NT2/D1 (cell line): ENCODE measurements around the gene RIMS1.

Experiments
- DNase-seq: peaks from one replicate; pipeline ENCODE4 v3.0.0-alpha.2; 2011; ENCODE audit warnings: low read depth, low spot score
- H3K27me3 ChIP-seq: 2 replicates; pipeline ENCODE4 v1.6.0; 2011; ENCODE audit warnings: mild to moderate bottlenecking; ENCODE audit not compliant: insufficient read length, insufficient read depth
- H3K36me3 ChIP-seq: 2 replicates; pipeline ENCODE4 v1.6.1; 2011; ENCODE audit warnings: mild to moderate bottlenecking, low read length, mixed read lengths; ENCODE audit not compliant: insufficient read depth, insufficient read length
- H3K4me1 ChIP-seq: 2 replicates; pipeline ENCODE4 v1.5.1; 2011; ENCODE audit not compliant: insufficient read depth, insufficient read length
- H3K4me3 ChIP-seq: 2 replicates; pipeline ENCODE4 v1.5.1; 2011; ENCODE audit warnings: low read depth; ENCODE audit not compliant: insufficient read length
- H3K9ac ChIP-seq: 2 replicates; pipeline ENCODE4 v1.6.0; 2011; ENCODE audit warnings: low read depth; ENCODE audit not compliant: insufficient read length
- H3K9me3 ChIP-seq: 2 replicates; pipeline ENCODE4 v1.5.1; 2011; ENCODE audit warnings: mild to moderate bottlenecking, low read length; ENCODE audit not compliant: insufficient read depth
- SUZ12 ChIP-seq: IDR thresholded peaks from 2 replicates; pipeline ENCODE4 v1.6.1; 2011; ENCODE audit not compliant: insufficient read length, insufficient read depth; ENCODE audit errors: extremely low read depth
- YY1 ChIP-seq: IDR thresholded peaks from 2 replicates; pipeline ENCODE4 v1.6.1; 2011; ENCODE audit not compliant: insufficient read length, insufficient read depth
- ZNF274 ChIP-seq: IDR thresholded peaks from 2 replicates; pipeline ENCODE4 v1.6.1; 2011; ENCODE audit warnings: mild to moderate bottlenecking, low read depth, low read length

RIMS1 gene

GRCh38 chr6:72365773-72366172 lies 479.4 kb downstream of the RIMS1 start:
- H3K4me3 ChIP-seq, result no peak overlapping the region
- TF ChIP-seq YY1 (no peak), ZNF274 (no peak), SUZ12 (no peak)
- no peak for DNase-seq

GRCh38 chr6:72367439-72367838 lies 481.1 kb downstream of the RIMS1 start:
- no peak overlapping the region for H3K4me3 ChIP-seq
- no peaks in the 10 kb centered on the region for H3K36me3 ChIP-seq
- no peaks in the 10 kb centered on the region for H3K27me3 ChIP-seq
- TF ChIP-seq ZNF274 (no peak), YY1 (no peak), SUZ12 (no peak)
- no peak overlapping the region for H3K9ac ChIP-seq
- H3K4me1 ChIP-seq, result no peaks in the 10 kb centered on the region
- no peaks in the 10 kb centered on the region for H3K9me3 ChIP-seq
- DNase-seq, result no peak

More at GRCh38 chr6:72365773-72366172, 479.4 kb downstream of the RIMS1 start:
- Histone ChIP-seq H3K27me3 (no peaks in the 10 kb centered on the region), H3K36me3 (no peaks in the 10 kb centered on the region), H3K9me3 (no peaks in the 10 kb centered on the region), H3K4me1 (no peaks in the 10 kb centered on the region), H3K9ac (no peak overlapping the region)

- H3K9me3 ChIP-seq, result no peaks in the 10 kb centered on the region
- no peaks in the 10 kb centered on the region for H3K36me3 ChIP-seq
- no peak overlapping the region for H3K4me3 ChIP-seq
- no peaks in the 10 kb centered on the region for H3K4me1 ChIP-seq
- no peak for DNase-seq
- H3K9ac ChIP-seq, result no peak overlapping the region
- no peaks in the 10 kb centered on the region for H3K27me3 ChIP-seq
- TF ChIP-seq ZNF274, result no peak
- TF ChIP-seq SUZ12, result no peak
- TF ChIP-seq YY1, result no peak
Observed at GRCh38 chr6:72371473-72371872, 485.1 kb downstream of the RIMS1 start.

DNA sequence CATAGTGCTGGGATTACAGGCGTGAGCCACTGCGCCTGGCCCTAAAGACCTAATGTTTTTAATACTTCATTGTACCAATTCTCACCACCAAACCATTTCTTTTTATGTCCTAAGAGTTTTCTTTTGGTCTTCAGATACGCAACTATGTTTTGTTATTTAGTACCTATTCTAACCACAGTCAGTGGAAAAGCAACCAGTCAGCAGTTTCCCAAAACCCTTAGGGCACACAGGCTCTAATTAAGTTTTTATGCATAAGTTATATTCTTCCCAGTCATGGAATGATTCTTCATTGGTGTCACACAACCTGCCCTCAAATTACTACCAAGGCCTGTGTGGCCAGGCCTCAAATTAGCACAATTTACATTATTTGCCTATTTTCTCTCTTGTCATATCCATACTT lies 487.8 kb downstream of the RIMS1 start:
- H3K27me3 ChIP-seq, result no peaks in the 10 kb centered on the region
- no peaks in the 10 kb centered on the region for H3K36me3 ChIP-seq
- TF ChIP-seq SUZ12 (no peak), YY1 (no peak), ZNF274 (no peak)
- no peak for DNase-seq
- H3K4me1 ChIP-seq, result no peaks in the 10 kb centered on the region
- no peak overlapping the region for H3K9ac ChIP-seq
- H3K4me3 ChIP-seq, result no peak overlapping the region
- no peaks in the 10 kb centered on the region for H3K9me3 ChIP-seq

DNA sequence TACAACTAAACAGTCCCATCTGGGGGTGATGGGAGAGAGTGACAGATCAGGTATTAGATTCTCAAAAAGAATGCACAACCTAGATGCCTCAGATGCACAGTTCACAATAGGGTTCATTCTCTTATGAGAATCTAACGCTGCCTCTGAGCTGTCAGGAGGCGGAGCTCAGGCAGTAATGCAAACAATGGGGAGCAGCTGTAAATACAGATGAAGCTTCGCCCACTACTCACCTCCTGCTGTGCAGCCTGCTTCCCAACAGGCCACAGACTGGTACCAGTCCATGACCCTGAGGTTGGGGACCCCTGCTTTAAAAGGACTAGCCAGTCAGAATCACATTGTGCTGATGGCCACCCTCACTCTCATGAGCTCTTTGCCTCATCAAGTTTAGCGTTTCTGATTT lies 488.5 kb downstream of the RIMS1 start:
- Histone ChIP-seq H3K36me3 (no peaks in the 10 kb centered on the region), H3K4me3 (no peak overlapping the region), H3K4me1 (no peaks in the 10 kb centered on the region), H3K27me3 (no peaks in the 10 kb centered on the region), H3K9ac (no peak overlapping the region), H3K9me3 (no peaks in the 10 kb centered on the region)
- DNase-seq, result peak; percentile 8
- TF ChIP-seq ZNF274 (no peak), YY1 (no peak), SUZ12 (no peak)

DNA sequence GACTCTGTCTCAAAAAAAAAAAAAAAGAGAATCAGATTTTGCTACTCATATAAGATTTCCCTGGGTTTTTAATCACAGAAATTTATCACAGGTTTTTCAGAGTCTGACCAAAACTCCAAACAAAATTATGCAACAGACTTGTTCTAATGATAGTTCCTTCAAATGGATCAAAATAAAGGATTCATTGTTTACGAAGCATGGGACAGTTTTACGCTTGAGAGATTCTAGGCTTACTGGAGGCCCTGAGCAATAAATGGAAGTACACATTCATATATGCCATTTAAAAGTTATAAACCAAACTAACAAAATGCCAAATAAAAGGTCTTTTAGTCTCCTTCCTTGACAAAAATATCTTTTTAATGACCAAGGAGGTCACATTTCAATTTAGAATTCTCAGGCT lies 490.4 kb downstream of the RIMS1 start:
- Histone ChIP-seq H3K4me3 (no peak overlapping the region), H3K9me3 (no peaks in the 10 kb centered on the region), H3K36me3 (no peaks in the 10 kb centered on the region), H3K4me1 (no peaks in the 10 kb centered on the region), H3K27me3 (no peaks in the 10 kb centered on the region), H3K9ac (no peak overlapping the region)
- no peak for TF ChIP-seq SUZ12
- no peak for TF ChIP-seq YY1
- no peak for TF ChIP-seq ZNF274
- DNase-seq, result no peak

DNA sequence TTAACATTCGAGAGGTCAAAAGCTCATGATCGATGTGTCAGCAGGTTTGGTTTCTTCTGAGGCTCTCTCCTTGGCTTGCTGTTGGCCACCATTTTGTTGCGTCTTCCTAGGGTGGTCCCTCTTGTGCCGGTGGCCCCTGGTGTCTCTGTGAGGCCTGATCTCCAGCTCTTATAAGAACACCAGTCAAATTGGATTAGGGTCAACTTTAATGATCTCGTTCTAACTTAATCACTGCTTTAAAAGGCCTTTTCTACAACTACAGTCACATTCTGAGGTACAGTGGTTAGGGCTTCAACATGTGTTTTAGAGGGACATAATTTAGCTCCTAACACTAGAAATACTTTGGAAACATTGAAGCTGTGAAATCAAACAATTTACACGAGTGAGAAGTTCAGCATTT lies 494.7 kb downstream of the RIMS1 start:
- no peaks in the 10 kb centered on the region for H3K27me3 ChIP-seq
- no peak overlapping the region for H3K9ac ChIP-seq
- no peaks in the 10 kb centered on the region for H3K36me3 ChIP-seq
- no peak for DNase-seq
- H3K4me1 ChIP-seq, result no peaks in the 10 kb centered on the region
- TF ChIP-seq YY1 (no peak), ZNF274 (no peak), SUZ12 (no peak)
- H3K9me3 ChIP-seq, result no peaks in the 10 kb centered on the region
- no peak overlapping the region for H3K4me3 ChIP-seq
